GM23338 (cell line): Measurements from ENCODE around the gene KCNK5. TPM values are rescaled to one million over a fixed set of nuclear protein-coding genes. Genes with fewer than 3 reads are reported as not detected.

Experiments used
- ATAC-seq: fragments of 200-7000 bp; cut with Tn5 transposase; 3 replicates; pipeline ENCODE4 v1.9.1; 2020
- DNase-seq: peaks from one replicate; pipeline ENCODE4 v3.0.0-alpha.2; 2015; ENCODE audit warnings: low spot score
- H2AFZ ChIP-seq: fragments of 200-600 bp; sonication (generic); 2 replicates; pipeline ENCODE4 v1.8.0; 2016; ENCODE audit warnings: antibody characterized with exemption, mild to moderate bottlenecking, moderate library complexity
- H3F3A ChIP-seq: fragments of 200-600 bp; sonication (generic); replicated peaks from 2 replicates; pipeline ENCODE4 v1.8.0; 2017; ENCODE audit warnings: antibody characterized with exemption, mixed run types, low read depth
- H3K27ac ChIP-seq: fragments of 200-600 bp; sonication (generic); 2 replicates; pipeline ENCODE4 v1.6.1; 2016; ENCODE audit warnings: low read depth
- H3K27me3 ChIP-seq: fragments of 200-600 bp; sonication (generic); 2 replicates; pipeline ENCODE4 v1.8.0; 2016; ENCODE audit warnings: mild to moderate bottlenecking, mixed run types, moderate library complexity; ENCODE audit not compliant: insufficient read depth
- H3K36me3 ChIP-seq: fragments of 200-600 bp; sonication (generic); 2 replicates; pipeline ENCODE4 v1.8.0; 2016; ENCODE audit warnings: mild to moderate bottlenecking; ENCODE audit not compliant: insufficient read depth
- H3K4me1 ChIP-seq: fragments of 200-600 bp; sonication (generic); 2 replicates; pipeline ENCODE4 v1.8.0; 2016; ENCODE audit warnings: mild to moderate bottlenecking, moderate library complexity; ENCODE audit not compliant: insufficient read depth
- H3K4me2 ChIP-seq: fragments of 200-600 bp; sonication (generic); 2 replicates; pipeline ENCODE4 v1.7.1; 2017; ENCODE audit warnings: mixed run types
- H3K4me3 ChIP-seq: fragments of 200-600 bp; sonication (generic); 2 replicates; pipeline ENCODE4 v1.6.1; 2016; ENCODE audit warnings: mixed run types
- H3K79me2 ChIP-seq: fragments of 200-600 bp; sonication (generic); replicated peaks from 2 replicates; pipeline ENCODE4 v1.8.0; 2017; ENCODE audit warnings: mild to moderate bottlenecking; ENCODE audit not compliant: insufficient read depth
- H3K9me2 ChIP-seq: fragments of 200-600 bp; sonication (generic); 2 replicates; pipeline ENCODE4 v1.8.0; 2017; ENCODE audit not compliant: insufficient read depth
- H4K20me1 ChIP-seq: fragments of 200-600 bp; sonication (generic); replicated peaks from 2 replicates; pipeline ENCODE4 v1.8.0; 2017; ENCODE audit warnings: mild to moderate bottlenecking; ENCODE audit not compliant: insufficient read depth
- H3K27ac Mint-ChIP-seq: 2 replicates; pipeline ENCODE4 v1.8.0; 2020; ENCODE audit warnings: inconsistent platforms, mild to moderate bottlenecking, moderate library complexity, mixed read lengths
- H3K27me3 Mint-ChIP-seq: 3 replicates; pipeline ENCODE4 v1.8.0; 2022; ENCODE audit warnings: low read depth, mild to moderate bottlenecking, moderate library complexity, mixed read lengths, inconsistent platforms; ENCODE audit not compliant: insufficient read depth, poor library complexity
- H3K36me3 Mint-ChIP-seq: 3 replicates; pipeline ENCODE4 v1.8.0; 2021; ENCODE audit warnings: low read depth, mild to moderate bottlenecking, inconsistent platforms, moderate library complexity, mixed read lengths
- H3K4me1 Mint-ChIP-seq: 3 replicates; pipeline ENCODE4 v1.8.0; 2020; ENCODE audit warnings: mild to moderate bottlenecking, inconsistent platforms, mixed read lengths
- H3K4me3 Mint-ChIP-seq: 3 replicates; pipeline ENCODE4 v1.8.0; 2021; ENCODE audit warnings: moderate library complexity, mild to moderate bottlenecking, inconsistent platforms, mixed read lengths
- H3K9me3 Mint-ChIP-seq: 3 replicates; pipeline ENCODE4 v1.8.0; 2020; ENCODE audit warnings: moderate library complexity, mild to moderate bottlenecking, inconsistent platforms, mixed read lengths
- CREB1 ChIP-seq: fragments of 250-450 bp; sonication (Bioruptor Pico); IDR thresholded peaks from 2 replicates; pipeline ENCODE4 v1.5.0; 2020; ENCODE audit warnings: low read depth, mild to moderate bottlenecking, moderate library complexity
- EZH2 ChIP-seq: fragments of 200-600 bp; sonication (generic); IDR thresholded peaks from one replicate; pipeline ENCODE4 v1.8.0; 2017; ENCODE audit warnings: antibody characterized with exemption, mild to moderate bottlenecking, low read depth; ENCODE audit not compliant: unreplicated experiment
- EZH2phosphoT487 ChIP-seq: fragments of 200-600 bp; sonication (generic); IDR thresholded peaks from one replicate; pipeline ENCODE4 v1.8.1; 2018; ENCODE audit warnings: antibody characterized with exemption; ENCODE audit not compliant: unreplicated experiment
- JUNB ChIP-seq: IDR thresholded peaks from one replicate; pipeline ENCODE4 v1.6.1; 2016; ENCODE audit warnings: antibody characterized with exemption; ENCODE audit not compliant: unreplicated experiment
- POLR2AphosphoS5 ChIP-seq: IDR thresholded peaks from 2 replicates; pipeline ENCODE4 v1.6.1; 2016; ENCODE audit warnings: antibody characterized with exemption, low read depth
- STAT1 ChIP-seq: IDR thresholded peaks from one replicate; pipeline ENCODE4 v1.6.1; 2016; ENCODE audit warnings: antibody characterized with exemption; ENCODE audit not compliant: unreplicated experiment
- ZNF114 ChIP-seq: fragments of 250-450 bp; sonication (Bioruptor Pico); IDR thresholded peaks from 2 replicates; pipeline ENCODE4 v1.5.0; 2020; ENCODE audit warnings: mild to moderate bottlenecking, moderate library complexity
- ZNF331 ChIP-seq: fragments of 250-450 bp; sonication (Bioruptor Pico); IDR thresholded peaks from 2 replicates; pipeline ENCODE4 v1.5.0; 2020; ENCODE audit warnings: low read depth, mild to moderate bottlenecking, moderate library complexity
- polyA plus RNA-seq: library from polyadenylated mRNA; unstranded; fragments of >200 nt; fragmentation: Nextera tagmentation; extraction: Ambion mirVana; gene quantifications from 2 replicates; pipeline ENCODE4 v1.2.1, GENCODE V29; 2016
- total RNA-seq: library from RNA; depleted of rRNA; stranded (reverse); fragments of >200 nt; shearing (Covaris generic); gene quantifications from 2 replicates; pipeline ENCODE4 v1.2.3, GENCODE V29; 2014
- TF ChIP-seq, protein P1 (sequence below), 2 experiments: fragments of 200-600 bp in 1 of 2; sonication (generic) in 1 of 2; conservative IDR thresholded peaks; 2 replicates each; pipeline versions ENCODE4 v1.5.1 to v1.6.1; 2016 to 2017; ENCODE audit warnings: antibody characterized with exemption in 2 of 2, low read depth in 2 of 2, mild to moderate bottlenecking in 2 of 2, moderate library complexity in 1 of 2
- TF ChIP-seq, protein P2 (sequence below): fragments of 250-450 bp; sonication (Bioruptor Pico); IDR thresholded peaks from 2 replicates; pipeline ENCODE4 v1.5.0; 2020; ENCODE audit warnings: mild to moderate bottlenecking, moderate library complexity
- TF ChIP-seq, protein P3 (sequence below): IDR thresholded peaks from 2 replicates; pipeline ENCODE4 v1.6.1; 2016; ENCODE audit warnings: antibody characterized with exemption
- TF ChIP-seq, protein P4 (sequence below): IDR thresholded peaks from one replicate; pipeline ENCODE4 v1.6.1; 2018; ENCODE audit warnings: antibody characterized with exemption; ENCODE audit not compliant: unreplicated experiment

Gene KCNK5
- total and polyA plus RNA-seq, 2 experiments from 2014 or later, result 9.5 to 57.4 TPM

DNA sequence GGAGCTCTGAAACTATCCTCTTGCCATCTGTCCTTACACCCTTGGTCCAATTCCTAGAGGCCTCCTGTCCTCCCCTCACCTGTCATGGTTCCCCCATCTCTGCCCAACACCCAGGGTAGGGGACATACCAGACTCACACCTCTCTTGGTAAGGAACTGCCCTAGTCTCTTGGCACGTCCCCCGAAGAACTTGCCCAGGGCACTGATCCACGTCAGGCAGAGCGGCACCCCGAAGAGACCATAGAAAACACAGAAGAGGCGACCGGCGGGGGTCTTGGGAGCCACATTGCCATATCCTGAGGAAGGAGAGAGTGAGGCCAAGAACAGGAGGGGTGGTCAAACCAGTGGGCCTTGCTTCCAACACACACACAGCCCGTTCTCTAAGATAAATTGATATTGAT is 34.8 kb downstream of the KCNK5 start:
- H3K4me3 ChIP-seq, result no peak overlapping the region
- H3K27ac ChIP-seq, result no peak overlapping the region
- H3K27me3 ChIP-seq, result no peaks in the 10 kb centered on the region
- peaks cover 8% of the 10 kb centered on the region; the same call in 1 of the 2 replicates for H3F3A ChIP-seq
- H3K4me1 ChIP-seq, result 0 out of 2 replicates have a peak, but pooled peaks cover 2% of the 10 kb centered on the region
- no peak overlapping the region; the same call in 1 of the 2 replicates for H3K27ac Mint-ChIP-seq
- H3K4me2 ChIP-seq, result no peak overlapping the region
- H3K27me3 Mint-ChIP-seq, result peaks cover 6% of the 10 kb centered on the region
- H3K4me1 Mint-ChIP-seq, result peaks cover 14% of the 10 kb centered on the region
- H3K9me2 ChIP-seq, result no peaks in the 10 kb centered on the region
- H3K36me3 ChIP-seq, result peaks cover 24% of the 10 kb centered on the region
- H3K4me3 Mint-ChIP-seq, result no peak overlapping the region
- DNase-seq (no peak), ATAC-seq (no peak)
- H3K79me2 ChIP-seq, result peaks cover 31% of the 10 kb centered on the region
- H2AFZ ChIP-seq, result no peak overlapping the region
- TF ChIP-seq, protein P1, sequence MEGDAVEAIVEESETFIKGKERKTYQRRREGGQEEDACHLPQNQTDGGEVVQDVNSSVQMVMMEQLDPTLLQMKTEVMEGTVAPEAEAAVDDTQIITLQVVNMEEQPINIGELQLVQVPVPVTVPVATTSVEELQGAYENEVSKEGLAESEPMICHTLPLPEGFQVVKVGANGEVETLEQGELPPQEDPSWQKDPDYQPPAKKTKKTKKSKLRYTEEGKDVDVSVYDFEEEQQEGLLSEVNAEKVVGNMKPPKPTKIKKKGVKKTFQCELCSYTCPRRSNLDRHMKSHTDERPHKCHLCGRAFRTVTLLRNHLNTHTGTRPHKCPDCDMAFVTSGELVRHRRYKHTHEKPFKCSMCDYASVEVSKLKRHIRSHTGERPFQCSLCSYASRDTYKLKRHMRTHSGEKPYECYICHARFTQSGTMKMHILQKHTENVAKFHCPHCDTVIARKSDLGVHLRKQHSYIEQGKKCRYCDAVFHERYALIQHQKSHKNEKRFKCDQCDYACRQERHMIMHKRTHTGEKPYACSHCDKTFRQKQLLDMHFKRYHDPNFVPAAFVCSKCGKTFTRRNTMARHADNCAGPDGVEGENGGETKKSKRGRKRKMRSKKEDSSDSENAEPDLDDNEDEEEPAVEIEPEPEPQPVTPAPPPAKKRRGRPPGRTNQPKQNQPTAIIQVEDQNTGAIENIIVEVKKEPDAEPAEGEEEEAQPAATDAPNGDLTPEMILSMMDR (conservative IDR thresholded peaks at IDR 0.05; ENCODE audit: low read depth in 2 of 2), result no peak
- no peak for TF ChIP-seq EZH2phosphoT487
- TF ChIP-seq, protein P2, sequence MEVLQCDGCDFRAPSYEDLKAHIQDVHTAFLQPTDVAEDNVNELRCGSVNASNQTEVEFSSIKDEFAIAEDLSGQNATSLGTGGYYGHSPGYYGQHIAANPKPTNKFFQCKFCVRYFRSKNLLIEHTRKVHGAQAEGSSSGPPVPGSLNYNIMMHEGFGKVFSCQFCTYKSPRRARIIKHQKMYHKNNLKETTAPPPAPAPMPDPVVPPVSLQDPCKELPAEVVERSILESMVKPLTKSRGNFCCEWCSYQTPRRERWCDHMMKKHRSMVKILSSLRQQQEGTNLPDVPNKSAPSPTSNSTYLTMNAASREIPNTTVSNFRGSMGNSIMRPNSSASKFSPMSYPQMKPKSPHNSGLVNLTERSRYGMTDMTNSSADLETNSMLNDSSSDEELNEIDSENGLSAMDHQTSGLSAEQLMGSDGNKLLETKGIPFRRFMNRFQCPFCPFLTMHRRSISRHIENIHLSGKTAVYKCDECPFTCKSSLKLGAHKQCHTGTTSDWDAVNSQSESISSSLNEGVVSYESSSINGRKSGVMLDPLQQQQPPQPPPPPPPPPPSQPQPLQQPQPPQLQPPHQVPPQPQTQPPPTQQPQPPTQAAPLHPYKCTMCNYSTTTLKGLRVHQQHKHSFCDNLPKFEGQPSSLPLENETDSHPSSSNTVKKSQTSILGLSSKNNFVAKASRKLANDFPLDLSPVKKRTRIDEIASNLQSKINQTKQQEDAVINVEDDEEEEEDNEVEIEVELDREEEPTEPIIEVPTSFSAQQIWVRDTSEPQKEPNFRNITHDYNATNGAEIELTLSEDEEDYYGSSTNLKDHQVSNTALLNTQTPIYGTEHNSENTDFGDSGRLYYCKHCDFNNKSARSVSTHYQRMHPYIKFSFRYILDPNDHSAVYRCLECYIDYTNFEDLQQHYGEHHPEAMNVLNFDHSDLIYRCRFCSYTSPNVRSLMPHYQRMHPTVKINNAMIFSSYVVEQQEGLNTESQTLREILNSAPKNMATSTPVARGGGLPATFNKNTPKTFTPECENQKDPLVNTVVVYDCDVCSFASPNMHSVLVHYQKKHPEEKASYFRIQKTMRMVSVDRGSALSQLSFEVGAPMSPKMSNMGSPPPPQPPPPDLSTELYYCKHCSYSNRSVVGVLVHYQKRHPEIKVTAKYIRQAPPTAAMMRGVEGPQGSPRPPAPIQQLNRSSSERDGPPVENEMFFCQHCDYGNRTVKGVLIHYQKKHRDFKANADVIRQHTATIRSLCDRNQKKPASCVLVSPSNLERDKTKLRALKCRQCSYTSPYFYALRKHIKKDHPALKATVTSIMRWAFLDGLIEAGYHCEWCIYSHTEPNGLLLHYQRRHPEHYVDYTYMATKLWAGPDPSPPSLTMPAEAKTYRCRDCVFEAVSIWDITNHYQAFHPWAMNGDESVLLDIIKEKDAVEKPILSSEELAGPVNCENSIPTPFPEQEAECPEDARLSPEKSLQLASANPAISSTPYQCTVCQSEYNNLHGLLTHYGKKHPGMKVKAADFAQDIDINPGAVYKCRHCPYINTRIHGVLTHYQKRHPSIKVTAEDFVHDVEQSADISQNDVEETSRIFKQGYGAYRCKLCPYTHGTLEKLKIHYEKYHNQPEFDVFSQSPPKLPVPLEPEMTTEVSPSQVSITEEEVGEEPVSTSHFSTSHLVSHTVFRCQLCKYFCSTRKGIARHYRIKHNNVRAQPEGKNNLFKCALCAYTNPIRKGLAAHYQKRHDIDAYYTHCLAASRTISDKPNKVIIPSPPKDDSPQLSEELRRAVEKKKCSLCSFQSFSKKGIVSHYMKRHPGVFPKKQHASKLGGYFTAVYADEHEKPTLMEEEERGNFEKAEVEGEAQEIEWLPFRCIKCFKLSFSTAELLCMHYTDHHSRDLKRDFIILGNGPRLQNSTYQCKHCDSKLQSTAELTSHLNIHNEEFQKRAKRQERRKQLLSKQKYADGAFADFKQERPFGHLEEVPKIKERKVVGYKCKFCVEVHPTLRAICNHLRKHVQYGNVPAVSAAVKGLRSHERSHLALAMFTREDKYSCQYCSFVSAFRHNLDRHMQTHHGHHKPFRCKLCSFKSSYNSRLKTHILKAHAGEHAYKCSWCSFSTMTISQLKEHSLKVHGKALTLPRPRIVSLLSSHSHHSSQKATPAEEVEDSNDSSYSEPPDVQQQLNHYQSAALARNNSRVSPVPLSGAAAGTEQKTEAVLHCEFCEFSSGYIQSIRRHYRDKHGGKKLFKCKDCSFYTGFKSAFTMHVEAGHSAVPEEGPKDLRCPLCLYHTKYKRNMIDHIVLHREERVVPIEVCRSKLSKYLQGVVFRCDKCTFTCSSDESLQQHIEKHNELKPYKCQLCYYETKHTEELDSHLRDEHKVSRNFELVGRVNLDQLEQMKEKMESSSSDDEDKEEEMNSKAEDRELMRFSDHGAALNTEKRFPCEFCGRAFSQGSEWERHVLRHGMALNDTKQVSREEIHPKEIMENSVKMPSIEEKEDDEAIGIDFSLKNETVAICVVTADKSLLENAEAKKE (CRISPR knock-in tag), result no peak
- TF ChIP-seq, protein P3, sequence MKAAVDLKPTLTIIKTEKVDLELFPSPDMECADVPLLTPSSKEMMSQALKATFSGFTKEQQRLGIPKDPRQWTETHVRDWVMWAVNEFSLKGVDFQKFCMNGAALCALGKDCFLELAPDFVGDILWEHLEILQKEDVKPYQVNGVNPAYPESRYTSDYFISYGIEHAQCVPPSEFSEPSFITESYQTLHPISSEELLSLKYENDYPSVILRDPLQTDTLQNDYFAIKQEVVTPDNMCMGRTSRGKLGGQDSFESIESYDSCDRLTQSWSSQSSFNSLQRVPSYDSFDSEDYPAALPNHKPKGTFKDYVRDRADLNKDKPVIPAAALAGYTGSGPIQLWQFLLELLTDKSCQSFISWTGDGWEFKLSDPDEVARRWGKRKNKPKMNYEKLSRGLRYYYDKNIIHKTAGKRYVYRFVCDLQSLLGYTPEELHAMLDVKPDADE, result no peak
- TF ChIP-seq, protein P4, sequence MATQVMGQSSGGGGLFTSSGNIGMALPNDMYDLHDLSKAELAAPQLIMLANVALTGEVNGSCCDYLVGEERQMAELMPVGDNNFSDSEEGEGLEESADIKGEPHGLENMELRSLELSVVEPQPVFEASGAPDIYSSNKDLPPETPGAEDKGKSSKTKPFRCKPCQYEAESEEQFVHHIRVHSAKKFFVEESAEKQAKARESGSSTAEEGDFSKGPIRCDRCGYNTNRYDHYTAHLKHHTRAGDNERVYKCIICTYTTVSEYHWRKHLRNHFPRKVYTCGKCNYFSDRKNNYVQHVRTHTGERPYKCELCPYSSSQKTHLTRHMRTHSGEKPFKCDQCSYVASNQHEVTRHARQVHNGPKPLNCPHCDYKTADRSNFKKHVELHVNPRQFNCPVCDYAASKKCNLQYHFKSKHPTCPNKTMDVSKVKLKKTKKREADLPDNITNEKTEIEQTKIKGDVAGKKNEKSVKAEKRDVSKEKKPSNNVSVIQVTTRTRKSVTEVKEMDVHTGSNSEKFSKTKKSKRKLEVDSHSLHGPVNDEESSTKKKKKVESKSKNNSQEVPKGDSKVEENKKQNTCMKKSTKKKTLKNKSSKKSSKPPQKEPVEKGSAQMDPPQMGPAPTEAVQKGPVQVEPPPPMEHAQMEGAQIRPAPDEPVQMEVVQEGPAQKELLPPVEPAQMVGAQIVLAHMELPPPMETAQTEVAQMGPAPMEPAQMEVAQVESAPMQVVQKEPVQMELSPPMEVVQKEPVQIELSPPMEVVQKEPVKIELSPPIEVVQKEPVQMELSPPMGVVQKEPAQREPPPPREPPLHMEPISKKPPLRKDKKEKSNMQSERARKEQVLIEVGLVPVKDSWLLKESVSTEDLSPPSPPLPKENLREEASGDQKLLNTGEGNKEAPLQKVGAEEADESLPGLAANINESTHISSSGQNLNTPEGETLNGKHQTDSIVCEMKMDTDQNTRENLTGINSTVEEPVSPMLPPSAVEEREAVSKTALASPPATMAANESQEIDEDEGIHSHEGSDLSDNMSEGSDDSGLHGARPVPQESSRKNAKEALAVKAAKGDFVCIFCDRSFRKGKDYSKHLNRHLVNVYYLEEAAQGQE, result no peak
- no peak for TF ChIP-seq ZNF331 (CRISPR knock-in tag)
- TF ChIP-seq ZNF114, result no peak
- TF ChIP-seq EZH2, result no peak
- TF ChIP-seq CREB1 (CRISPR knock-in tag), result no peak
- no peak for TF ChIP-seq STAT1
- no peak for TF ChIP-seq JUNB
- no peak for TF ChIP-seq POLR2AphosphoS5
- no peaks in the 10 kb centered on the region for H3K9me3 Mint-ChIP-seq
- peaks cover 69% of the 10 kb centered on the region for H3K36me3 Mint-ChIP-seq
- peaks cover 32% of the 10 kb centered on the region for H4K20me1 ChIP-seq
